Kidney (tissue), 14 donors: ENCODE results near the gene KDF1. TPM values are rescaled to one million over a fixed set of nuclear protein-coding genes. Genes with fewer than 3 reads are reported as not detected.
A peak's percentile ranks its signal among the peaks of the same experiment; 100 is the strongest.

Source experiments
- DNase-seq, 5 donors: peaks; one replicate each; pipeline ENCODE4 v3.0.0-alpha.2; 2013 to 2020
- FAIRE-seq: peaks from 2 replicates; lab custom pipeline; 2012; peaks lifted over from hg19 to GRCh38; lab: Jason Lieb, UNC
- H3K27ac ChIP-seq, 2 donors: one replicate each; pipeline ENCODE4 v1.7.0; 2013; ENCODE audit warnings: low read depth in 2 of 2, low read length in 2 of 2, inconsistent platforms in 1 of 2
- H3K27me3 ChIP-seq: one replicate; pipeline ENCODE4 v1.7.1; 2013; ENCODE audit warnings: low read length, inconsistent platforms; ENCODE audit not compliant: control insufficient read depth, insufficient read depth
- H3K36me3 ChIP-seq, 3 donors: one replicate each; pipeline versions ENCODE4 v1.7.0 to v1.7.1; 2013; ENCODE audit warnings: low read length in 3 of 3, control low read depth in 1 of 3, inconsistent platforms in 1 of 3; ENCODE audit not compliant: insufficient read depth in 3 of 3, control insufficient read depth in 2 of 3
- H3K4me1 ChIP-seq, 3 donors: one replicate each; pipeline versions ENCODE4 v1.7.0 to v1.7.1; 2013; ENCODE audit warnings: low read length in 3 of 3, inconsistent platforms in 1 of 3, low read depth in 1 of 3; ENCODE audit not compliant: control insufficient read depth in 2 of 3, insufficient read depth in 2 of 3
- H3K4me3 ChIP-seq, 3 donors: one replicate each; pipeline versions ENCODE4 v1.7.0 to v1.8.1; 2013; ENCODE audit warnings: low read length in 3 of 3, control low read depth in 1 of 3, inconsistent platforms in 1 of 3
- H3K9ac ChIP-seq, 3 donors: one replicate each; pipeline versions ENCODE4 v1.7.0 to v1.7.1; 2013; ENCODE audit warnings: low read length in 3 of 3, control low read depth in 1 of 3, inconsistent platforms in 1 of 3
- H3K9me3 ChIP-seq, 3 donors: one replicate each; pipeline versions ENCODE4 v1.7.0 to v1.7.1; 2013; ENCODE audit warnings: low read length in 3 of 3, control low read depth in 1 of 3, inconsistent platforms in 1 of 3; ENCODE audit not compliant: control insufficient read depth in 2 of 3, insufficient read depth in 1 of 3
- intact Hi-C: fragments of 100-400 bp; cut with DNase I; formaldehyde crosslinking; loops from one replicate; pipeline ENCODE4 v1.11.1; 2022
- polyA plus RNA-seq: library from polyadenylated mRNA; stranded (reverse); fragments of 350-450 nt; fragmentation: Illumina TruSeq; extraction: RNeasy Lipid Tissue Mini Kit (QIAGEN cat#74804); gene quantifications from one replicate; pipeline ENCODE4 v1.2.3, GENCODE V29; 2014; ENCODE audit warnings: low read depth, low replicate concordance; ENCODE audit not compliant: insufficient read depth
- total RNA-seq: library from RNA; stranded (reverse); fragmentation: NEBNext Ultra II Directional; extraction: Animal tissue kit (Norgen Biotek cat#: 25700); gene quantifications from one replicate; pipeline ENCODE4 v1.2.1, GENCODE V29; 2021
- TF ChIP-seq, protein P1 (sequence below): IDR thresholded peaks from 3 replicates; pipeline ENCODE4 v1.5.1; 2012; ENCODE audit warnings: mild to moderate bottlenecking, moderate library complexity, borderline replicate concordance; ENCODE audit not compliant: insufficient read depth; ENCODE audit errors: extremely low read depth
- donor health status: control.
- donor health status: control.
- donor health status: control.
- donor health status: control.
- donor health status: control.
- donor health status: DM: yes; HTN: yes; CAD: no.
- donor health status: Normal renal cell carcinoma (clear cell type).

Gene KDF1
- total and polyA plus RNA-seq, 2 donors from 2014 or later, result 14.1 to 19.3 TPM

DNA sequence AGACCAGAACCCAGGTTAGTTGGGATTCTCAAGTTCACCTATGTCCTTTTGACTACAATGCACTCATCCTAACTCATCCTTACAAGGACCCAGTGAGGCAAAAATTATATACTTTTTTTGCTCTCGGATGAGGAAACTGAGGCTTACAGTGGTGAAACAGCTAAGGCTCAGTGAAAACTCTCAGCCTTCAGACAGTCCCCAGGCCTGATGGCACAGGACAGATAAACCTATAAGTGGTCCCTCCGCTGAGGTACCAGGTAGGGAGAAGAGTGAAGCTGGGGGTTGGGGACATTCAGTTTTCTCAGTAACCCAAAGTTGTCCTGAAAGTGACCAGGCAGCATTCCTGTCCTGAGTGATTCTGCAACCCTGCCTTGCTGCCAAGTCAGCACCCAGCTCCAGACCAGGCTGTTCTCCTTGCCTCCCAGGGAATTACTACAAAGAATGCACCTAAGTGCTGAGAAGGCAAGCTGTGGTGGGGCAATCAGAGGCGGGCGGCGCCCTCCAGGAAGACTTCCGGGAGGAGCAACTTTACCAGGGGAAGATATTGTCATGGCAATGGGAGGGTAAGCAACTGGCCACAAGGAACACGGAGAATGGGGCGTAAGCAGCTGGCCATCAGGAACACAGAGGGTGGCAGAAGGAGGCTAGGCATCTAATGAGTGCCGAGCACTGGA is 47.8 kb upstream of the KDF1 start:
- no peak for FAIRE-seq
- TF ChIP-seq, protein P1, sequence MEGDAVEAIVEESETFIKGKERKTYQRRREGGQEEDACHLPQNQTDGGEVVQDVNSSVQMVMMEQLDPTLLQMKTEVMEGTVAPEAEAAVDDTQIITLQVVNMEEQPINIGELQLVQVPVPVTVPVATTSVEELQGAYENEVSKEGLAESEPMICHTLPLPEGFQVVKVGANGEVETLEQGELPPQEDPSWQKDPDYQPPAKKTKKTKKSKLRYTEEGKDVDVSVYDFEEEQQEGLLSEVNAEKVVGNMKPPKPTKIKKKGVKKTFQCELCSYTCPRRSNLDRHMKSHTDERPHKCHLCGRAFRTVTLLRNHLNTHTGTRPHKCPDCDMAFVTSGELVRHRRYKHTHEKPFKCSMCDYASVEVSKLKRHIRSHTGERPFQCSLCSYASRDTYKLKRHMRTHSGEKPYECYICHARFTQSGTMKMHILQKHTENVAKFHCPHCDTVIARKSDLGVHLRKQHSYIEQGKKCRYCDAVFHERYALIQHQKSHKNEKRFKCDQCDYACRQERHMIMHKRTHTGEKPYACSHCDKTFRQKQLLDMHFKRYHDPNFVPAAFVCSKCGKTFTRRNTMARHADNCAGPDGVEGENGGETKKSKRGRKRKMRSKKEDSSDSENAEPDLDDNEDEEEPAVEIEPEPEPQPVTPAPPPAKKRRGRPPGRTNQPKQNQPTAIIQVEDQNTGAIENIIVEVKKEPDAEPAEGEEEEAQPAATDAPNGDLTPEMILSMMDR, result no peak
- H3K36me3 ChIP-seq, result no peaks in the 10 kb centered on the region
- peak in 3 of 5 donors; percentile 56 to 92 (median 56) for DNase-seq
- intact Hi-C loops, result no loop called here
- H3K4me1 ChIP-seq, result peaks cover 0 to 48% (median 10%) of the 10 kb centered on the region in 3 donors
- no peak overlapping the region for H3K4me3 ChIP-seq
- H3K27ac ChIP-seq, result peak overlapping the region; percentile 10 to 11
- peak overlapping the region in 2 of 3 donors; percentile 8 to 24 for H3K9ac ChIP-seq
- no peaks in the 10 kb centered on the region for H3K9me3 ChIP-seq
- peaks cover 2% of the 10 kb centered on the region for H3K27me3 ChIP-seq

DNA sequence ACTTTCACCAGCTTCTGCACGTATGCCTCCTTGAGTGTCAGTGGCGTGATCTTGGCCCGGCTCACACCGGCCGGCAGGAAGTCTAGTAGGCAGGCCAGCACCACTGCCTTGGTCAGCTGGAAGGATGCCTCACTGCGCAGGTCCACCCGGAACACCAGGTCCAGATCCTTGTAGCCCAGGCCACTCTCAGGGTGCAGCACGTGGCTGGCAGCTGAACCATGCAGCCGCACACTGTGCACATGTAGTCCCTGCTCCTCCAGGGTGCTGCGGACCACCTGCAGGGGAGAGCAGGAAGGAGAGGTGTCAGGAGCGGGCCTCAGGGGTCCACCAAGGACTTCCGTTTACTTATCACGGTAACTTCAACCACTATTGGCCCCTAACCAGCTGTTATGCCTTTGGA is 46.4 kb upstream of the KDF1 start:
- TF ChIP-seq, protein P1, result no peak
- no peak for FAIRE-seq
- H3K27ac ChIP-seq, result no peak overlapping the region

DNA sequence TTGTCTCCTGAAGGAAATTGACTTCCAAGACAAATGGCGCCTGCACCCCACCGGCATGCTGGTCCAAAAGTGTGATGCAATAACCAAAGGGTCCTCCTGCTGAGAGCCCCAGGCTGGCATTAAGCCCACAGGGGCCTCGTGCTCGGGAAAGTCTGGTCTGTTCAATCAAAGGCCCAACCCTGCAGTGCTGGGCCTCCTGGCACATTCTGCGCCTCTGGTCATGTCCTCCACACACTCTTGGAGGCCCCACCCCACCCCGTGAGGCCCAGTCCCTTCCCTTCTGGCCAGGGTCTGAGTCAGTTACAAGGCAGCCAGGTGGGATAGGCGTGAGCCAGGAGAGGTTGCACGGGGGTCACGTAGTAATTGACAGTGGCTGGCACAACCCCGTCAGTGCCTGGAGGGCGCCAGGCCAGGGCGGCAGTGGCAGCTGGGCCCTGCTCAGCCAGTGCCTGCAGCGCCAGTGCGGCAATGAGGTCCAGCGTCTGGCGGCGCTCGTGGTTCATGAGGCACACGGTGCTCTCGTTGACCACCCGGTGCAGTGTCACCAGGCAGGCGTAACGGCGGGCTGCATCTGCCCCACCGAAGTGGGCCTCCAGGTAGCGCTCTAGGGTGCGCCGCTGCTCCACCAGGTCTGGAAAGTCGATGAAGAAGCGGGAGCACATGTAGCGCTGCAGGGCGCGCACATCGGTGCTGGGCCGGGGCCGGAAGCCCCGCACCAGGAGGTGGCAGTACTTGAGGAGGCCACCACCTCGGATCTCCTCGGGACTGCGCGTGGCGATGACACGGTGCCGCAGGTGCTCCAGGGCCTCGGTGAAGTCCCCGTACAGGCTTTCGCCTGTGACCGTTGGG is 45.6 kb upstream of the KDF1 start:
- H3K36me3 ChIP-seq, result no peaks in the 10 kb centered on the region
- intact Hi-C loops, result no loop called here
- H3K4me1 ChIP-seq, result peaks cover 0 to 40% (median 4%) of the 10 kb centered on the region in 3 donors
- no peaks in the 10 kb centered on the region for H3K9me3 ChIP-seq
- TF ChIP-seq, protein P1, result no peak
- no peak overlapping the region for H3K27ac ChIP-seq
- H3K4me3 ChIP-seq, result no peak overlapping the region
- no peaks in the 10 kb centered on the region for H3K27me3 ChIP-seq
- DNase-seq, result no peak
- H3K9ac ChIP-seq, result no peak overlapping the region
- no peak for FAIRE-seq

More for the DNA sequence above, 46.4 kb upstream of the KDF1 start:
- Histone ChIP-seq H3K4me1 (peaks cover 0 to 42% (median 10%) of the 10 kb centered on the region in 3 donors), H3K27me3 (no peaks in the 10 kb centered on the region), H3K9ac (no peak overlapping the region), H3K9me3 (no peaks in the 10 kb centered on the region), H3K4me3 (no peak overlapping the region), H3K36me3 (no peaks in the 10 kb centered on the region)
- DNase-seq, result no peak
- intact Hi-C loops, result no loop called here
